HG02870 (cell line): Measurements from ENCODE around the gene SORBS1.

Source experiments
- ATAC-seq: cut with Tn5 transposase; IDR thresholded peaks from one replicate; pipeline ENCODE4 v1.9.1; 2021; ENCODE audit warnings: mild to moderate bottlenecking, moderate library complexity; ENCODE audit not compliant: unreplicated experiment

The SORBS1 gene

DNA sequence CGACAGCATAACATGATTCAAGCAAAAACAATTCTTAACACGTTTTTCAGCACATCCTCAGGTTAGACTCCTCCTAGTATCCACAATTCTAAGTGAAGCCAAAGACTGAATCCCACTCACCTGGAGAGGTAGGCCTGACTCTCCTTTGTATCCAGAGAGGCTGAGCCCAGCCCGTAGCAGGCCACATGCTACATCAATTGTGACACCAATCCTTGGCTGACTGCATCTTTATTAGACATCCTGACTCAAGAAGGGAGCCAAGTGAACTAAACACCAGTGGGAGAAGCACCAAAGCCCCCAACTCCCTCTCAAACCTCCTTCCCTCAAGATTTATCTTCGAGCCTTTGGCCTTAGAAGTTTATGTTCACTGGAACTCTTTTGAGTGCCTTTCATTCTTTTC, 144.9 kb downstream of the SORBS1 start:
- ATAC-seq = no peak

DNA sequence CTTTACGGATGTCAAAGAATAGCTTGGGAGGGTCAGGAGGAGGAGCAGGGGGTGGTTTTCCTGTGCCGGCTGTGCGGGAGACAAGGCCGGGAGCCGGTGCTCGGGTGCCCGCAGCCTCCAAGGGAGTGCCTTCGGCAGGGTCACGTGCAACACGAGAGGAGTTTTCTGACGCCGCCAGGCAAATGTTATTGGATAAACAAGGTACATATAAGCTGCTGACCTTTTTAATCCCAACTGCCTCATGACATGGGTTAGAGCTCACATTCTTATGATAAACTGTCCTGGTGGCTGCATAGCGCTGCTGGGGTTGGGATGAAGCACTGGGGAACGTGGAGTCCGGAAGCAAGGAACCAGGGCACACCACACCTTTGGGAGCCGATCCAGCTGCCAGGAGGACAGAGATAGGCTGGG, 145.5 kb downstream of the SORBS1 start:
- no peak for ATAC-seq

DNA sequence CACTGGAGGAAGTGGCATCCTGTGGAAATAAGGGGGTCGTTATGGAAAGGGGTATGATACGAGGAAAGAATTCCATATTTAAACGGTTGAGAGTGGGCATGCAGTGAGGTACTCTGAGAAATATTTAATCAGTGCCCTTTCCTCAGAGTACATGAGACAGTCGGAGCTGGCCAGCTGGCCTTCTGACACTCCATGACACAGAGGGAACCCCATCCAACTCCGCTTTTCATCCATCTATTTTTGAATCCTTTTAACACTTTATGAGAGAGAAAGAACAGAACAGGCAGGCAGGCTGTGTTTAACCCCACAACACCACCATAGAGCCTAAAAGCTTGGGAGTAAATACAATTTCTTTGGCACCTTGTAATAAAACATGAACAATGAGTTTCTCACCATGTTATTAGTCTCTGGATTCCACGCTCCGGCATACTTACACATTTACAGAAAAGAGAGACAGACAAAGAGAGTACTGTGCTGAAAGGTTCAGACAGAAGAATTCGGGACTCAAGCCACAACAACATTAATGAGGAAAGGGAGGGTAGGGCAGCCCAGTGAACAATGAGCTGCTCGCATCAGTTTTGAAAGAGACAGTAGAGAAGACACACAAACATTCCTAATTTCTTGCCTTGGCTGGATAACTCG, 146.2 kb downstream of the SORBS1 start:
- no peak for ATAC-seq

DNA sequence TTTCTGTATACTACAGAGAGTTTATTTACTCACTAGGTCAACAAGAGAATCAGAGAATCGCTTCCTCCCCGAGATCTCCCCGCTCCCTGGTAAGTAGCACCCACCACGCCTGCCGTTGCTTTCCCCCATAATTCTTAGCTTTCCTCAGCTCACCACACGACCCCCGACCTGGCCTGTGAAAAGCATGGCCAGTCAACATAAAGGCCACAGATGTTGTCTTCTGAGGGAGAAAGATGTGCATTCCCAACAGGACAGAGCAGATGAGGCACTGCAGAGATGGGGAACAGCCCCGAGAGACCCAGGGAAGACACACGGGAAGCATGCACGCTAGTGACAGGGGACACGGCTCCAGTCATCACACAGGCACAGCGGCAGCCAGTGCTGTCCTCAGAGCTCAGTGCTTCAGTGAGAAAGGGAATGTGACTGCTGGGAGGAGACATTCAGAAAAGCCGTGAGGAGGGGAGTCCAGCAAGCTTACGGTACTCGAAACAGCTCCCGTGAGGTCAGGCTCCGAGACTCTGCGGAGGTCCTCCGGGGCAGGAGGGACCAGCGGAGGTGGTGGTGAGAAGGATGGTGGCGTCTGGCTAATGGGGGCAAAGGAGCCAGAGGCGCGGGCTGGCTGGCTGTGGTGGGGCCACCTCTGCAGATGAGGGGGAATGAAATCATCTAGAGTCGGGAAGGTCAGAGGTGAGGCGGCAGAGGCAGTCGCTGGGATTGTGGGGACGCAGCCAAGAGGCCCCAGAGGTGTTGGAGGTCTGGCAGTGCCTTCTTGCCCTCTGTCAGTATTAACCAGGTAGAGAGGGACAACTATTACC, 146.9 kb downstream of the SORBS1 start:
- ATAC-seq = no peak

DNA sequence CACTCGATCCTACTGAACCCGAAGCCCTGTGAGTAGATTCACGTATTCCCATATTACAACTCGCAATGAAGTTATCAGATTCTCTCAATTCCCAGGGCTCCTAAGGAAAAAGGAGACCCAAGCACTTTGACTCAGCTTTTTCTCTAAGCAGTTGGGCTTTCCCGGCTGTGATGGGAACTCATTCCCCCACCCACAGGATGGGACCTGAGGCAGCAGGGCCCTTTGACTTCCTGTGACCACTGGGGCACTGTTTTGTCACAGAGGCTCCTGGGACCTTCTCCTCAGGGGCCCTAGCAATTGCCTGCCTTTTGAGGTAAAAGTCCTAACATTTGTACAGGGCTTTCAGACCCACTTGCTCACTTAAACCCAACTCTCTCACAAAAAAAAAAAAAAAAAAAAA, 147.6 kb downstream of the SORBS1 start:
- ATAC-seq = no peak

DNA sequence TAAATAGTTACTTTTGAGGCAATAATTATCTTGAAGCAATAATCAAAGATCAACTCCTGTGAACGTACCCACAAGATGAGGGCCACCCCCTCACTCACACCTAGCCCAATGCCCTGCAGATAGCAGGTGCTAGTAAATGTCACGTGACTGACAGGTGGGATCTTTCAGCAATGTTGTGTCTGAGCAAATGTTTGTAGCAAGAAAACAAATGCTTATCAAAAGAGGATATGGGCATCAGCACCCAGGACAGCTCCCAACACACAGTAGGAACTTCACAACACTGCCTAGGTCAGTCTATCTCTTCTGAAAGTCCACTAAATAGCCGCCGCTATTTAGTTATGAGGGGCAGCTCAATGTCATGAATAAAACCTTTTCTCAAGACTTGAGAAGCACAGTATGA, 149.5 kb downstream of the SORBS1 start:
- no peak for ATAC-seq

DNA sequence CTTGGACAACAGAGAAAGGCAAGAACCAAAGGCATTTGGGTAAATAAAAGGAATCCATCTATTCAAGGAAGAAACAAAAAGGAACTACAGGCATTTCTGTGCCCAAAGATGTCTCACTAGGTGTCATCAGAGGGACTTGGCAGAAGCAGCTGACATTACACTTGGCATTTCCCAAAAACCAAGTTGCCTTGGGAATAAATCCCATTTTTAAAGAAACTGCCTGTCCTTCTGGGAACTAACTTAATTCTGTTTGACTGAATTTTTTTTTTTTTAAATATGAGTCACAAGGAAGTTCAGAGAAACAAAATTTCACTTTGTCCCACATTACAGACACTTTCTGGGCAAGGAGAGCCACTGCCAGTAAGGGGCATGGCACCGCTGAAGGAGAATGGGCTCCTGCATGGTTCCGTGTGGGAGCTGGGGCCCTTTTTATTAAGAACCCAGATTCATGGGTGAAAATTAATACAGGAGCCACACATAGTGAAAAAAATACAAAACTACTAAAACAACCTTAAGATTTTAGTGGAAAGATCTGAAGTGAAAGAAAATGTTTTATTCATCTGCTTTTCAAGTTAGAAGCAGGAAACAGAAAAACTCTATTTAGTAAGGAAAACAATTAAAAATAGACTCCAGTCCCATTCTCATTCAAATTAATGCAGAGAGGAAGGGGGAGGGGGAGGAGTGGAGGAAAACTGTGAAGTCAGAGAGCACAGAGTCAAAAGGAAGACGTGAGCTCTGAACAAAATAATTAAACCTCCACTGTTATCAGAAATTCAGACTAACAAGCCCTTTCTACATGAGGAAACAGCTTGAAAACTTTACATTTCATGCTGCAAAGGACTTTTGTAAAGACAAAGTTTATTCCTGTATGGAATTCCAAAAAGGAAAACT, 151.9 kb downstream of the SORBS1 start:
- no peak for ATAC-seq

DNA sequence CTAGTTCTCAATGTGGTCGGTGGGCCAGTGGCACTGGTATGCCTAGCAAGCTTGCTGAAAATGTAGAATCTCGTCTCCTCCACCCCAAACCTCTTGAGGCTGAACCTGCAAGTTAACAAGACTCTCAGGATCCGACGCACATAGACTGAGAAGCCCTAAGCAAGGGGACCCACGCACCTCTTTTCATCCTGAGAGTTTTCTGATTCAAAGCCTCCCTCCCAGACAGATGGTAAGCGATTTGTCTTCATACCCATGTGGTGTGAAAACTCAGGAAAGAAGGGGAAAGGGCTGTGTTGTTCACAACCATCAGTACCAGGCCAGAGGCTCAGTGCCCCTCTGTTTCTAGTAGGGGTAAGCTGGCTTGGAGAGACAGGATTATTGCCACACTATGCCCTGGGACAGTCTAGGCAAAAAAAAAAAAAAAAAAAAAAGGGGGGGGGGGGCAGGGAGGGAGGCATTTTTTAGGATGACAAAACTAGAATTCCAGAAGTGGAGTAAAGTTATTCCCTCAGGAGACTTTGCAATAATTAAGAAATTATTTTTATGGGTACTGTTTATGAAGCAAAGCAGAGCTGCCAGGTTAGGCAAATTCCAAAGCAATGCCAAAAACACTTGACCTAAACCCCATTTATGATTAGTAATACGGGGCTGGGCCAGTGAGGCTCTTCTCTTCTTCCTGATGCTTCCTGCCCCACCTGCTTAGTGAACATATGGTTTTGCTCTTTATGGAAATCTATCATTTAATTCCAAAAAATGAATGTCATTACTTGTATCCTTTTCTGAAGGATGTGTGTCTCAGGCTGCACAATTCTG, 152.8 kb downstream of the SORBS1 start:
- ATAC-seq = no peak

DNA sequence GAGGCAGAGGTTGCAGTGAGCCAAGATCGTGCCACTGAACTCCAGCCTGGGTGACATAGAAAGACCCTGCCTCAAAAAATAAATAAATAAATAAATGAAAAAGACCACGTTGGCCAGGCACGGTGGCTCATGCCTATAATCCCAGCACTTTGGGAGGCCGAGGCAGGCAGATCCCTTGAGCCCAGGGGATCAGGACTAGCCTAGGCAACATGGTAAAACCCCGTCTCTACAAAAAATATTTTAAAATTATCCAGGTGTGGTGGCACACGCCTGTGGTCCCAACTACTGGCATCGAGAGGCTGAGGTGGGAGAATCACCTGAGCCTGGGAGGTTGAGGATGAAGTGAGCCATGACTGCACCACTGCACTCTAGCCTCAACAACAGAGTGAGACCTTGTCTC, 153.6 kb downstream of the SORBS1 start:
- no peak for ATAC-seq

DNA sequence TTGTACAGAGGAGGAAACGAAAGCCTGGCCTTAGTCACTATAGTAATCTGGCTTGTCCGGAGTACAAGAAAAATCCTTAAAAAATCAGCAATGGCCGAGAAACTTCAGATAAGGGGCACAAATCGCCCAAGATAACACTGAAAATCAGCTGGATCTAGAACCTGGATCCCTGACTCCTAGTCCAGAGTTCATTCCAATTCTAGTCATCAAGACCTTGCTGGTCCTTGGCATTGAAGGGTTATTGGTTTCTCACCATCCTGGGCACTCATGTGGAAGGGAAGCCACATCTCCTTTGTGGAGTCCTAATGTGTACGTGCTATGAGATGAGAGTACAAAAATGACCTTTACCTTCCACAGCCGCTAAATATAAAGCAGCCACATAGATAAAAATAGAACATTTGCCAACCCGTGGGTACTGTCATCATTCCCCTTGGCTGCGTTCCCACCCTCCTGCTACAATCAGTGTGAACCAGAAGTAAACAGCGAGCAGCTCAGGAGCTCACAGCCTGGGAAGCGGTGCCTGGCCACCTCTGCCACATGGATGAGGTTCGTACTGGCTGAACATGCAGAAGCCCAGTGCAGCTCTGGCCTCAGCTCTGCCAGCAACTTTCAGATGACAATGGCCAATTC, 154.4 kb downstream of the SORBS1 start:
- no peak for ATAC-seq

DNA sequence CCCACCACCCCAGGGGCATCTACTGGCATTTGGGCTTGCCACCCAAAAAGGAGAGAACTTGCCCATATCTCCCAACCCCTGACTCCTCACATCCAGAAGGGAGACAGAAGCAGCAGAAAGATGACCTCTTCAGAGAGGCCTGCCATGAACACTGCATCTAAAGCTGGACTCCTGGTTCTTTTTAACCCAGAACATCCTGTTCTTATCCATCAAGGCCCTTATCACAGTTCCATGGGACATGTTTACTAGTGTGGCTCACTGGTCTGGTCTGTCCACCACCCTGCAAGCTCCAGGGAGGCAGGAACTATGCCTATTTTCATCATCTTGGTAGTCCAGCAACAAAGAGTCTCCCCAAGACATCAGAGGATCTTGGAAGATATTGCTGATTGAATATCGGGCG, 155.5 kb downstream of the SORBS1 start:
- no peak for ATAC-seq

DNA sequence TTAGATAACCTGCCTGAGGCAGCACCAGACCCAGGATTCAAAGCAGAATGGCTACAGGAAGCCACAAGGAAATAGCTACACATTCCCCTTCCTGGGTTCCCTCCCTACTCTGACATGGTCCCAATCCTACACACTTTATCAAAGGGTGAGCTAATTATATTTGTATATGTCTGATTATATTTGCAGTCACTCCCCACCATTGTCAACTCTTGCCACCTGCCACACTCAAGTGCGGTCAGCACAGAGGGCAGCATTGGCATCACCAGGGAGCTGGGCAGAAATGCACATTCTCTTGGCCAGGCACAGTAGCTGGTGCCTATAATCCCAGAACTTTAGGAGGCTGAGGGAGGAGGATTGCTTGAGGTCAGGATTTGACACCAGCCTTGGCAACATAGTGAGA, 156.3 kb downstream of the SORBS1 start:
- no peak for ATAC-seq

DNA sequence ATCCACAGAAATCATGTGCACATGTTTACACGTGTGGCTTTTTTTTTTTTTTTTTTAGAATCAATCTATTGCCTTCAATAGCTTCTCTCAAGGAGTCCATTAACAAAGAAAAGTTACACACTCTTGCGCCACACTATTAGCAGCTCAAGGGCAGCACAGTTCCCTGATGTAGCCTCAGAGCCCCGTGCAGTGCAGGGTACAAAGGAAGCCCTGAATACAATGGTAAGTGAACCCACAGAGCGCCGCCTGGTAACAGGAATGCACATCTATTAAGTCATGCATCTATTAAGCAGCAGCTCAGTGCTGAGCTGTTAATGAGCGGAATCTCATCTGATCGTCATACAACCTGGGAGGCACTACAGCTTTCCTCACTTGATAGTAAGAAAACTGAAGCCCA, 156.7 kb downstream of the SORBS1 start:
- ATAC-seq = no peak

DNA sequence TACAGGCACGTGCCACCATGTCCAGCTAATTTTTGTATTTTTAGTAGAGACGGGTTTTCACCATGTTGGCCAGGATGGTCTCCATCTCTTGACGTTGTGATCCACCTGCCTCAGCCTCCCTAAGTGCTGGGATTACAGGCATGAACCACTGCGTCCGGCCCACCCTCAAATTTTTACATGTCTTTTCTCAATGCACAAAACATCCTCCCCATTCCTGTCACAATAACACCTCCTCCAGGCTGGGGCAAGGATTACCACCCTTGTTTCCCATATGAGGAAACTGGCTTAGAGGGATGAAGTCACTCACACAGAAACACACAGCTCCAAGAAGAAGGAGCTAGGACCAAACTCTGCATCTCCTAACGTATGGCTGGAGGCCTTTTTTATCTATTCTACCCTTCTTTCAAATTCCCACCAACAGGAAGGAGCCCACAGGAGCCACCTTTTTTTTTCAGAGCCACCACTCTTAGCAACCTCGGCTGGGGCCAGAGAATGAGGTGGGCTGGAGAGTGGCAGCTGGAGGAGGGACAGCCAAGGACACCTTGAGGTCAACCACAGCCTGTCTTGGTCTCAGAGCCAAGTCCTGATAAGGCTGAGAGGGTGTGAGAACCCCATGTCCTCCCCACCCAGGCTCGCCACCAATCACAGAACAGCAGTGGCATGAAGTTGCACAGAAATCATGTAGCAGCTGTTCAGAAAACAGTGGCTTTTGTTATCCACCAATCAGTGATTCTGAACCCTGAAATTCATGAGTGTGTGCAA, 157.3 kb downstream of the SORBS1 start:
- no peak for ATAC-seq

DNA sequence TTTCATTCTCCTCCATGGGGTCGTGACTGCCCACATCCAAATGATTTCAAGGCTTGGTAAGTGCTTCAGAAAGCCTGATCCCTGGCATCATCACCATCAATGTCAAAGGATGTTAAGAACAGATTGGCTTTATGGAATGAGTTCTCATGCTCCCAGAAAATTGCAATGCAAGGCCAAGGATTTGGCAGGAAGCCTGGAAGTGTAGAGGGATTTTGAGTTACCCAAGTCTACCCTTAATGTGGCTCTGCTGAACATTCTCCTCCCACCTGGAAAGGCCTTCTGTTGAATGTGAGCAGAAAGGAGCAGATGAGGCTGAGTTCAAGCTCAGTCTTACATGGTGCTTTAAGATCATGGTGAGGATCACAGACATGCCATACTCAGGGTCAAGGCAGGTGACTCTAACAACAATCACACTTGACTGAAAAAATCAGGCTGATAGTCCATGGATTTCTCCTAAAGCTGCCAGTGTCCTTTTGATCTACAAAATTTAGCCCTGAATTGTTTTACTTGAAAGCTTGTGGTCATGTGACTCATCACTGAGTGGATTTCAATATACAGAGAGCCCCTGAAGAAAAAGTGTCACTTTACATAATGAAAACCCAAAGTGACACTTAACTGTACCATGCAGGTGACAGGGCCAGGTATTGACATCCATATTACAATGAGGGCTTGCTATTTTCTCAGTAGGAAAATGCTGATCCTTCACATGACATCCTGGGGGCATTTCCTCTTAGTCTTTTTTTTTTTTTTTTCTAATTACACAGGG, 159.3 kb downstream of the SORBS1 start:
- ATAC-seq = no peak

DNA sequence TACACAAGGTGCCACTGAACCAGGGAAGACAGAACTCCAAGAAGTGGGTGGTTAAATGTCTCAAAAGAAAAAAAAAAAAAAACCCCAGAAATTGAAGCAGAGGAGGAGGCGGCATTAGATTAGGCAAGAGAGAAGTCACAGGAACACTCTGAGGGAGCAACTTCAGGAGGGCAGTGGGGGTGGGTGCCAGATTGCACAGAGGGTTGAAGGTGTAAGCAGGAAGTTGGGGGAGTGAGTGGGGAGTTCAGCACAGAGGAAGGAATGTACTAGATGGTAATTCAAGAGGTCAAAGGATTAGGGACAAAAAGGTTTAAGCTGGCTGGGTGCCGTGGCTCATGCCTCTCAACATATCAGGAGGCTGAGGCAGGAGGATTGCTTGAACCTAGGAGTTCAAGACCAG, 160.4 kb downstream of the SORBS1 start:
- ATAC-seq = no peak

DNA sequence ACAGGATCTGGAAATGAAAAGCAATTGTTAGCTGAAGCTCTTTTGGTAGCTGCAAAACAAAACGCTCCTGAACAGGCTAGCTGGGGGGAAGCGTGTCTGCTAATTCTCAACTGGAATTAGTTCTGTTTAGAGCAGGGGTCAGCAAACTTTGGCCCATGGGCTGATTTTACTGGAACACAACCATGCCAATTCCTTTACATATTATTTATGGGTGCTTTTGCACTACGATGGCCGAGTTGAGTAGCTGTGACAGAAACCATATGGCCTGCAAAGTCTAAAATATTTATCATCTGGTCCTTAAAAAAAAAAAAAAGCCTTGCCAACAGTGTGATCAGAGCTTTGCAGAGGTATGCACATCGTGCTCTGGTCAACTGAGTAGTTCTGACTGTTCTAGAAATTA, 162.0 kb downstream of the SORBS1 start:
- ATAC-seq = no peak

DNA sequence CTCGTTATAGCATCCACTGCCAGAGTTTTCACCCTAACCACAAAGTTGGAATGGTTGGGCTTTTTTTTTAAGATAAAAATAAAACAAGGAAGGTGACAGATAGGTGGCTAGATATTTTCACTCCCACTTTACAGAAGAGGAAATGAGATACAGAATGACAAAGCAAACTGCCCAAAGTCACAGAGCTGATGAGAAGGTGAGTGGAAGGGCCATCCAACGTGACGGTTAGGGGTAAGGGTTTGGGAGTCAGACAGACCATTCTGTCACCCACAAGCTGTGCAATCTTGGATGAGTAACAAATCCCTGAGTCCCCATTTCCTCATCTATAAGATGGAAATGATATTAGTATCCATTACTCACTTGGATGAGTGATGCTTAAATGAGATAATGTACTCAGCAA, 163.4 kb downstream of the SORBS1 start:
- no peak for ATAC-seq

DNA sequence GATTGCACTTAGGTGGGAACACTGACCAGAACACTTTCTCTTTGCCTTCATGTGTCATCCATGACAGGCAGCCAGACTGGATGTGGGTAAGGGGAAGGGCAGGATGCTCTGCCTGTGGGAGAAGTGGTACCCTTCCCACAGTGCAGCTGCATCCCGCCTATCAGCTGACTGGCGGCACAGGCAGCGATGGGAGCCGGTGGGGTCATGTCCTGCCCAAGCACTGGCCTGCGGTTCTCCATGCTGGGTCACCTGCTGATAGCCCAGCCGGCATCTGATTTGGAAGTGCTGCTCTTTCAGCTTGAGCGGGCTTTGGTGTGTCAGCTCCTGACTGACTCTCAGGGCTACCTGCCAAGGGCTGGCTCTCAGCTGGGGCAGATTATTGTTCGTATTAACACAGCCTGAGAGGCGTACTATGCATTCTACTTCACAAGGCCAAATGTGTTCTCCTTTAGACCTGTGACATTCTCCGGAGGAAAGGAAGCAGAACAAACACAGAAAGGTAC, 165.2 kb downstream of the SORBS1 start:
- ATAC-seq = no peak
